ENCODE measurements around the gene LYZL2. TPM values are rescaled to one million over a fixed set of nuclear protein-coding genes. Genes with fewer than 3 reads are reported as not detected.
"Not testable (repeated sequence)": the region's sequence is repeated elsewhere in the genome, so short reads cannot be mapped to it uniquely, and the experiment has no call there.

Gene LYZL2
- total and polyA plus RNA-seq, 7 donors = not detected

- TF ChIP-seq EP300 (IDR thresholded peaks at IDR 0.05) = no peak
- TF ChIP-seq CTCF (IDR thresholded peaks at IDR 0.05) = peak; percentile 38 to 73 (median 72)
- Histone ChIP-seq H3K36me3 (no peaks in the 10 kb centered on the region), H3K4me3 (peak overlapping the region in 3 of 4 donors; percentile 7 to 28 (median 28)), H3K27ac (peak overlapping the region in 1 of 4 donors; percentile 16), H3K9me3 (no peaks in the 10 kb centered on the region), H3K27me3 (no peaks in the 10 kb centered on the region), H3K4me1 (peaks cover 0 to 13% (median 10%) of the 10 kb centered on the region in 4 donors)
- no peak for DNase-seq
- 36 to 37% methylated on average over 11 of the region's 11 CpGs for WGBS, 2 donors
- intact Hi-C loops (cut with DNase I) = no loop called here
These were observed 41.6 kb upstream of the LYZL2 start for GRCh38 chr10:30671026-30671616.

- H3K9me3 ChIP-seq; H3K4me3 ChIP-seq; H3K27me3 ChIP-seq; DNase-seq; H3K36me3 ChIP-seq; intact Hi-C loops (cut with DNase I): not testable (repeated sequence)
- H3K27ac ChIP-seq = peak overlapping the region in 3 of 4 donors; percentile 36 to 69 (median 55)
- 61 to 72% methylated on average over 11 of the region's 11 CpGs for WGBS, 2 donors
- peaks cover 0 to 13% (median 10%) of the 10 kb centered on the region in 4 donors for H3K4me1 ChIP-seq
These were observed 38.4 kb upstream of the LYZL2 start for GRCh38 chr10:30667982-30668381.

- DNase-seq; H3K4me1 ChIP-seq; H3K4me3 ChIP-seq; H3K36me3 ChIP-seq; intact Hi-C loops (cut with DNase I); H3K9me3 ChIP-seq; H3K27ac ChIP-seq; H3K27me3 ChIP-seq: not testable (repeated sequence)
- WGBS, 2 donors = 55 to 90% methylated on average over 5 of the region's 7 CpGs
These were observed 33.9 kb upstream of the LYZL2 start for GRCh38 chr10:30663403-30663802.

GRCh38 chr10:30662814-30663213, 33.3 kb upstream of the LYZL2 start:
- intact Hi-C loops (cut with DNase I) = no loop called here

GRCh38 chr10:30660314-30660713, 30.8 kb upstream of the LYZL2 start:
- H3K4me1 ChIP-seq = peaks cover 0 to 12% (median 5%) of the 10 kb centered on the region in 4 donors
- intact Hi-C loops (cut with DNase I); DNase-seq; H3K36me3 ChIP-seq; H3K27me3 ChIP-seq; H3K4me3 ChIP-seq; H3K27ac ChIP-seq; H3K9me3 ChIP-seq: not testable (repeated sequence)
- 63 to 76% methylated on average over 3 of the region's 3 CpGs for WGBS, 2 donors

More at GRCh38 chr10:30662814-30663213, 33.3 kb upstream of the LYZL2 start:
- DNase-seq = no peak
- Histone ChIP-seq H3K9me3 (no peaks in the 10 kb centered on the region), H3K27me3 (no peaks in the 10 kb centered on the region), H3K4me3 (no peak overlapping the region), H3K27ac (no peak overlapping the region), H3K36me3 (no peaks in the 10 kb centered on the region), H3K4me1 (peaks cover 0 to 4% (median 4%) of the 10 kb centered on the region in 4 donors)
- 71 to 73% methylated on average over 6 of the region's 6 CpGs for WGBS, 2 donors
- TF ChIP-seq EP300 (IDR thresholded peaks at IDR 0.05) = no peak
- TF ChIP-seq POLR2AphosphoS5 (IDR thresholded peaks at IDR 0.05) = no peak
- no peak for TF ChIP-seq POLR2A (IDR thresholded peaks at IDR 0.05)
- TF ChIP-seq CTCF (IDR thresholded peaks at IDR 0.05) = no peak

GRCh38 chr10:30656233-30656632, 26.7 kb upstream of the LYZL2 start:
- WGBS, 2 donors = 48 to 79% methylated on average over 5 of the region's 5 CpGs
- no peak overlapping the region for H3K4me3 ChIP-seq

More at GRCh38 chr10:30656233-30656632, 26.7 kb upstream of the LYZL2 start:
- TF ChIP-seq EP300 (IDR thresholded peaks at IDR 0.05) (no peak), POLR2A (IDR thresholded peaks at IDR 0.05) (no peak), POLR2AphosphoS5 (IDR thresholded peaks at IDR 0.05) (no peak), CTCF (IDR thresholded peaks at IDR 0.05) (no peak)
- Histone ChIP-seq H3K27ac (no peak overlapping the region), H3K36me3 (no peaks in the 10 kb centered on the region), H3K27me3 (no peaks in the 10 kb centered on the region), H3K9me3 (no peaks in the 10 kb centered on the region), H3K4me1 (peaks cover 0 to 19% (median 5%) of the 10 kb centered on the region in 4 donors)
- DNase-seq = no peak
- intact Hi-C loops (cut with DNase I) = no loop called here

Measured in sigmoid colon (tissue), 7 donors.